CD4-positive, alpha-beta T cell (primary cell): ENCODE results near the gene KCNAB3. TPM values are rescaled to one million over a fixed set of nuclear protein-coding genes. Genes with fewer than 3 reads are reported as not detected.

Experiments
- ATAC-seq: fragments of 200-7000 bp; cut with Tn5 transposase; one replicate; pipeline ENCODE4 v1.10.0; 2022; ENCODE audit warnings: mild to moderate bottlenecking; ENCODE audit not compliant: poor library complexity
- CTCF ChIA-PET: fragments of 350-600 bp; sonication (Branson Sonifier 250); formaldehyde crosslinking; loops from one replicate; lab custom pipeline; 2021; ENCODE audit warnings: antibody characterized with exemption, inconsistent platforms; lab: Charles Lee
- POLR2A ChIA-PET: fragments of 350-600 bp; sonication (Branson Sonifier 250); formaldehyde crosslinking; loops from one replicate; lab custom pipeline; 2021; ENCODE audit warnings: antibody characterized with exemption, inconsistent platforms; lab: Charles Lee
- DNase-seq, 14 experiments: peaks; one replicate each; pipeline ENCODE4 v3.0.0-alpha.2; 2013 to 2020; ENCODE audit warnings: mixed read lengths in 2 of 14
- H3K27ac ChIP-seq, 2 donors: one replicate each; pipeline versions ENCODE4 v1.5.1 to v1.7.0; 2013; ENCODE audit warnings: low read length in 2 of 2, low read depth in 1 of 2, mild to moderate bottlenecking in 1 of 2
- H3K27me3 ChIP-seq, 2 experiments: 1 replicate in 1 of 2; 2 replicates in 1 of 2; pipeline versions ENCODE4 v1.6.1 to v1.7.0; 2013; ENCODE audit warnings: low read length in 2 of 2, control low read depth in 1 of 2, mild to moderate bottlenecking in 1 of 2, moderate library complexity in 1 of 2; ENCODE audit not compliant: insufficient read depth in 2 of 2, control insufficient read depth in 1 of 2
- H3K36me3 ChIP-seq: one replicate; pipeline ENCODE4 v1.6.1; 2013; ENCODE audit warnings: low read length, control low read depth; ENCODE audit not compliant: insufficient read depth
- H3K4me1 ChIP-seq: one replicate; pipeline ENCODE4 v1.6.1; 2013; ENCODE audit warnings: low read length, control low read depth; ENCODE audit not compliant: insufficient read depth
- H3K4me3 ChIP-seq: one replicate; pipeline ENCODE4 v1.5.1; 2013; ENCODE audit warnings: mild to moderate bottlenecking, low read length, moderate library complexity
- H3K9me3 ChIP-seq, 2 experiments: 1 replicate in 1 of 2; 2 replicates in 1 of 2; pipeline versions ENCODE4 v1.6.1 to v1.7.0; 2013; ENCODE audit warnings: low read length in 2 of 2, mild to moderate bottlenecking in 2 of 2, control low read depth in 1 of 2, moderate library complexity in 1 of 2; ENCODE audit not compliant: control insufficient read depth in 1 of 2, insufficient read depth in 1 of 2
- H3K27ac Mint-ChIP-seq: one replicate; pipeline ENCODE4 v1.8.0; 2020; ENCODE audit warnings: mixed read lengths
- H3K27me3 Mint-ChIP-seq: one replicate; pipeline ENCODE4 v1.8.0; 2021; ENCODE audit warnings: mixed read lengths
- H3K36me3 Mint-ChIP-seq: one replicate; pipeline ENCODE4 v1.8.0; 2021; ENCODE audit warnings: low read depth, mixed read lengths
- H3K4me1 Mint-ChIP-seq: one replicate; pipeline ENCODE4 v1.8.0; 2021; ENCODE audit warnings: low read depth, mixed read lengths
- H3K4me3 Mint-ChIP-seq: one replicate; pipeline ENCODE4 v1.8.0; 2020; ENCODE audit warnings: mild to moderate bottlenecking, mixed read lengths
- H3K9me3 Mint-ChIP-seq: one replicate; pipeline ENCODE4 v1.8.0; 2020; ENCODE audit warnings: mixed read lengths
- CTCF ChIP-seq: fragments of 200-600 bp; IDR thresholded peaks from one replicate; pipeline ENCODE4 v1.8.0; 2022; ENCODE audit warnings: antibody characterized with exemption, mild to moderate bottlenecking
- intact Hi-C, 2 experiments: fragments of 100-400 bp; cut with DNase I in 1 of 2; cut with micrococcal nuclease in 1 of 2; formaldehyde crosslinking; loops; one replicate each; pipeline versions ENCODE4 v1.15.1 to v1.9.0; 2023 to 2025; cut with DNase I, micrococcal nuclease
- total RNA-seq, 174 experiments: library from RNA in 2 of 174; stranded (reverse) in 2 of 174; gene quantifications; one replicate each; pipeline ENCODE4 v1.2.3 and lab custom pipeline; 2021 to 2026

KCNAB3 gene
- total RNA-seq, 2 experiments from 2014 or later = 7.1 to 8.2 TPM

GRCh38 chr17:7912927-7913524, 16.6 kb downstream of the KCNAB3 start:
- peaks cover 42% of the 10 kb centered on the region for H3K36me3 Mint-ChIP-seq
- TF ChIP-seq CTCF = peak; percentile 76
- Histone ChIP-seq H3K36me3 (peaks cover 45% of the 10 kb centered on the region), H3K27me3 (no peaks in the 10 kb centered on the region), H3K9me3 (no peaks in the 10 kb centered on the region), H3K4me3 (no peak overlapping the region), H3K27ac (peak overlapping the region in 1 of 2 donors; percentile 8), H3K4me1 (peaks cover 35% of the 10 kb centered on the region)
- intact Hi-C loops = loop anchor here (1.0 to 10.0 kb wide), 10 partner anchors 24 to 389 kb away; partner anchors contain the start of gene CHD3 (in 1 of the 2)
- ChIA-PET POLR2A (interaction anchor here (0.6 to 2.4 kb wide), 12 partner anchors 10 to 309 kb away, joined by 3 to 22 read pairs (median 4); partner anchors contain the start of genes CNTROB, CYB5D1, NAA38 and TRAPPC1), CTCF (interaction anchor here (0.7 to 3.6 kb wide), 16 partner anchors 17 to 188 kb away, joined by 3 to 49 read pairs (median 4); partner anchors contain the start of genes CNTROB, KCNAB3, NAA38 and TRAPPC1)
- peak; percentile 55 for ATAC-seq
- H3K27ac Mint-ChIP-seq = peak overlapping the region; percentile 19
- peaks cover 30% of the 10 kb centered on the region for H3K4me1 Mint-ChIP-seq
- H3K27me3 Mint-ChIP-seq = no peaks in the 10 kb centered on the region
- H3K9me3 Mint-ChIP-seq = no peaks in the 10 kb centered on the region
- peak in 8 of 14 experiments; percentile 20 to 90 (median 52) for DNase-seq
- H3K4me3 Mint-ChIP-seq = peak overlapping the region; percentile 16

DNA sequence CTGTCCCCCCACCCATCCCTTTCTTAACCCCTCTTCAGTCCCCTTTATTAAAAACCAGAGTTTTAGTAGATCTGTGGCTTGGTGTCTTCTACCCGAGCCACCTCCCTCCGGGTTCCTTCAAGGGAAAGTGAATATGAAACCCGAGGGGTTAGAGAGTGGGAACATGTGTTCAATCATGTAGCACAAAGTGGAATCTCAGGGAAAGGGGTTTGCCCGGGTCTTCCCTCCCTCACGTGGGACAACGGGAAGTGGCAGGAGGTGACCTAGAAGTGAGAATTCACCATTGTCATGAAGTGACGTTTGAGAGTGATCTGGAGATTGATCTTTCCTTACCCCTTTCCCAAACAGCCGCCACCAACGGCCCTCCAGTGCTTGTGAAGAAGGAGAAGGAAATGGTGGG, 18.5 kb downstream of the KCNAB3 start:
- H3K36me3 Mint-ChIP-seq = peaks cover 61% of the 10 kb centered on the region
- DNase-seq = no peak
- Histone ChIP-seq H3K36me3 (peaks cover 64% of the 10 kb centered on the region), H3K27me3 (no peaks in the 10 kb centered on the region), H3K9me3 (no peaks in the 10 kb centered on the region), H3K27ac (no peak overlapping the region), H3K4me3 (no peak overlapping the region), H3K4me1 (peaks cover 24% of the 10 kb centered on the region)
- no peak for TF ChIP-seq CTCF
- POLR2A ChIA-PET = interaction anchor here (0.8 to 1.2 kb wide), 2 partner anchors 79 to 245 kb away, joined by 3 read pairs; no protein-coding TSS in a partner anchor
- peaks cover 20% of the 10 kb centered on the region for H3K4me1 Mint-ChIP-seq
- H3K4me3 Mint-ChIP-seq = no peak overlapping the region
- intact Hi-C loops = loop anchor here (5.0 to 10.0 kb wide), 6 partner anchors 46 to 391 kb away; no protein-coding TSS in a partner anchor
- no peak overlapping the region for H3K27ac Mint-ChIP-seq
- CTCF ChIA-PET = interaction anchor here (1.0 to 3.6 kb wide), 3 partner anchors 76 to 167 kb away, joined by 3 to 49 read pairs (median 4); no protein-coding TSS in a partner anchor
- H3K9me3 Mint-ChIP-seq = no peaks in the 10 kb centered on the region
- H3K27me3 Mint-ChIP-seq = no peaks in the 10 kb centered on the region
- ATAC-seq = no peak

GRCh38 chr17:7910711-7911110, 18.9 kb downstream of the KCNAB3 start:
- Histone ChIP-seq H3K36me3 (peaks cover 68% of the 10 kb centered on the region), H3K27me3 (no peaks in the 10 kb centered on the region), H3K9me3 (no peaks in the 10 kb centered on the region), H3K4me1 (peaks cover 22% of the 10 kb centered on the region), H3K4me3 (no peak overlapping the region), H3K27ac (no peak overlapping the region)
- no peak for TF ChIP-seq CTCF
- ChIA-PET CTCF (interaction anchor here (1.0 to 3.6 kb wide), 3 partner anchors 76 to 167 kb away, joined by 3 to 49 read pairs (median 4); no protein-coding TSS in a partner anchor), POLR2A (interaction anchor here (1.2 kb wide), 1 partner anchor 79 kb away, joined by 3 read pairs; no protein-coding TSS in a partner anchor)
- intact Hi-C loops = loop anchor here (5.0 to 10.0 kb wide), 6 partner anchors 46 to 392 kb away; no protein-coding TSS in a partner anchor
- no peak for DNase-seq
- Mint-ChIP-seq H3K9me3 (no peaks in the 10 kb centered on the region), H3K27me3 (no peaks in the 10 kb centered on the region), H3K27ac (peak overlapping the region; percentile 39), H3K4me3 (no peak overlapping the region), H3K36me3 (peaks cover 65% of the 10 kb centered on the region), H3K4me1 (peaks cover 20% of the 10 kb centered on the region)
- no peak for ATAC-seq
